ENCODE data around the gene NPHP4.

NPHP4 gene

DNA sequence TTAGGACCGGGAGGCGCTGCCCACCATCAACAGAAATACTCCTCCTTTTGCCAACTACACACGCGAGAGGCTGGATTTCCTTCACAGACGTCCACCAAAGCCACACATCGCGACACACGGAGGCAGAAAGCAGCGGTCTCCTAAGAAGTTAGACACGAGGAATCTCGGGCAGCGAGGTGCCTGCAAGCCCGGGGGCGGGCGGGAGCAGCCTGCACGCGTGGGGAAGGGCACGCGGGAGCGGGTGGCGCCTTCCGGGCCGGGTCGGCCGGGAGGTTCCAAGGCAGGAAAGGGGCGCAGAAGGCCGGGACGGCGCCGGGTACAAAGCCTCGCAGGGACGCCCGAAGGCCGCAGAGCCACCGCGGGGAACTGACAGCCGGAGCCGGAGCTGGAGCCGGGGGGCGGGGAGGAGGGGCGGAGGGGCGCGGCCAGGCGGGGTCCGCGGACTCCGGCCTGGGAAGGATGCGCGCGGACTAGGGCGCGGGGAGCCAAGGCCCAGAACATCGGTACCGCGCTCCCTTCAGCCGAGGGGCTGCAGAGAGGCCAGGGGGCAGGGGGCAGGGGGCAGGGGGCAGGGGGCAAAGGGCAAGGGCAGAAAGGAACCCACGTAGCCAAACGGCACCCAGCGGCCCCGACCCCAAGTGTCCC lies 722 bp downstream of the NPHP4 start:
- Histone ChIP-seq H2AFZ (ENCODE audit: low read length) (peak overlapping the region; percentile 84), H3K27me3 (replicated peaks; ENCODE audit: insufficient read depth, low read length) (no peaks in the 10 kb centered on the region)

DNA sequence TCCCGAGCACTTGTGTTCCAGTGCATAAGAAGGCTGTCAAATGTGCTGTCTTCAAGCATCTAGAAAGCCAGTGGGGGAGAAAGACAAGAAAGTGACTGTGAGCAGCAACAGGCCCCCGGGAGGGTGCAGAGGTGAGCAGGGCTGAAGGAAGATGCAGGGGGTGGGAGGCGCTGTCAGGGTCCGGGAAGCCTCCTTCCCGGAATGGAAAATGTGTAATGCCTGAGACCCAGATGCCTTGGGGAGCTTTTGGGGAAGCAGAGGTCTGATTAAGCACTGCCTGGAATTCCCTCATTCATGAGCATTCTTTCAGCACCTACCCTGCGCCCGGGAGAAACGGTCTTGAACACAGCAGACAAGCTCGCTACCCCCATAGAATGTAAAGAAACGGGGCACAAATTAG lies 1.3 kb downstream of the NPHP4 start:
- Histone ChIP-seq H3F3A (ENCODE audit: insufficient read depth, low read length) (peaks cover 14% of the 10 kb centered on the region; the same call in 1 of the 2 replicates), H4K20me1 (ENCODE audit: insufficient read depth, low read length) (no peaks in the 10 kb centered on the region), H3K9me2 (replicated peaks; ENCODE audit: insufficient read depth, low read length) (no peaks in the 10 kb centered on the region), H3K4me2 (ENCODE audit: low read depth, low read length) (peak overlapping the region; percentile 99), H2AFZ (ENCODE audit: low read length) (peak overlapping the region; percentile 84; the same call in 1 of the 2 replicates), H3K9ac (ENCODE audit: low read length) (peak overlapping the region; percentile 74; the same call in 1 of the 2 replicates), H3K27ac (ENCODE audit: low read length) (no peak overlapping the region), H3K4me3 (ENCODE audit: low read length) (peak overlapping the region; percentile 99), H3K4me1 (ENCODE audit: low read length) (peaks cover 21% of the 10 kb centered on the region; the same call in 1 of the 2 replicates), H3K79me2 (ENCODE audit: low read length) (peaks cover 55% of the 10 kb centered on the region), H3K9me3 (replicated peaks; ENCODE audit: insufficient read depth, low read length) (no peaks in the 10 kb centered on the region), H3K36me3 (replicated peaks; ENCODE audit: insufficient read depth, low read length) (no peaks in the 10 kb centered on the region), H3K27me3 (replicated peaks; ENCODE audit: insufficient read depth, low read length) (no peaks in the 10 kb centered on the region)
- no peak for DNase-seq
- TF ChIP-seq, protein P1, sequence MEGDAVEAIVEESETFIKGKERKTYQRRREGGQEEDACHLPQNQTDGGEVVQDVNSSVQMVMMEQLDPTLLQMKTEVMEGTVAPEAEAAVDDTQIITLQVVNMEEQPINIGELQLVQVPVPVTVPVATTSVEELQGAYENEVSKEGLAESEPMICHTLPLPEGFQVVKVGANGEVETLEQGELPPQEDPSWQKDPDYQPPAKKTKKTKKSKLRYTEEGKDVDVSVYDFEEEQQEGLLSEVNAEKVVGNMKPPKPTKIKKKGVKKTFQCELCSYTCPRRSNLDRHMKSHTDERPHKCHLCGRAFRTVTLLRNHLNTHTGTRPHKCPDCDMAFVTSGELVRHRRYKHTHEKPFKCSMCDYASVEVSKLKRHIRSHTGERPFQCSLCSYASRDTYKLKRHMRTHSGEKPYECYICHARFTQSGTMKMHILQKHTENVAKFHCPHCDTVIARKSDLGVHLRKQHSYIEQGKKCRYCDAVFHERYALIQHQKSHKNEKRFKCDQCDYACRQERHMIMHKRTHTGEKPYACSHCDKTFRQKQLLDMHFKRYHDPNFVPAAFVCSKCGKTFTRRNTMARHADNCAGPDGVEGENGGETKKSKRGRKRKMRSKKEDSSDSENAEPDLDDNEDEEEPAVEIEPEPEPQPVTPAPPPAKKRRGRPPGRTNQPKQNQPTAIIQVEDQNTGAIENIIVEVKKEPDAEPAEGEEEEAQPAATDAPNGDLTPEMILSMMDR (IDR thresholded peaks at IDR 0.05; ENCODE audit: low read length) = no peak
- TF ChIP-seq EZH2 (optimal IDR thresholded peaks at IDR 0.05; ENCODE audit: low read depth, low read length) (no peak), EZH2phosphoT487 (IDR thresholded peaks at IDR 0.05; ENCODE audit: low read length) (no peak)

More for the DNA sequence above, 722 bp downstream of the NPHP4 start:
- Histone ChIP-seq H3K4me1 (ENCODE audit: low read length) (peaks cover 21% of the 10 kb centered on the region; the same call in 1 of the 2 replicates), H3K4me3 (ENCODE audit: low read length) (peak overlapping the region; percentile 99), H3K9me2 (replicated peaks; ENCODE audit: insufficient read depth, low read length) (no peaks in the 10 kb centered on the region), H3K9ac (ENCODE audit: low read length) (peak overlapping the region; percentile 95), H3K27ac (ENCODE audit: low read length) (peak overlapping the region; percentile 79; the same call in 1 of the 2 replicates), H3K4me2 (ENCODE audit: low read depth, low read length) (peak overlapping the region; percentile 99), H3F3A (ENCODE audit: insufficient read depth, low read length) (peaks cover 14% of the 10 kb centered on the region; the same call in 1 of the 2 replicates), H3K36me3 (replicated peaks; ENCODE audit: insufficient read depth, low read length) (no peaks in the 10 kb centered on the region), H4K20me1 (ENCODE audit: insufficient read depth, low read length) (no peaks in the 10 kb centered on the region), H3K9me3 (replicated peaks; ENCODE audit: insufficient read depth, low read length) (no peaks in the 10 kb centered on the region), H3K79me2 (ENCODE audit: low read length) (peaks cover 61% of the 10 kb centered on the region)
- DNase-seq = peak; percentile 11
- TF ChIP-seq, protein P1 (IDR thresholded peaks at IDR 0.05; ENCODE audit: low read length) = no peak
- TF ChIP-seq EZH2 (optimal IDR thresholded peaks at IDR 0.05; ENCODE audit: low read depth, low read length) (no peak), EZH2phosphoT487 (IDR thresholded peaks at IDR 0.05; ENCODE audit: low read length) (no peak)

DNA sequence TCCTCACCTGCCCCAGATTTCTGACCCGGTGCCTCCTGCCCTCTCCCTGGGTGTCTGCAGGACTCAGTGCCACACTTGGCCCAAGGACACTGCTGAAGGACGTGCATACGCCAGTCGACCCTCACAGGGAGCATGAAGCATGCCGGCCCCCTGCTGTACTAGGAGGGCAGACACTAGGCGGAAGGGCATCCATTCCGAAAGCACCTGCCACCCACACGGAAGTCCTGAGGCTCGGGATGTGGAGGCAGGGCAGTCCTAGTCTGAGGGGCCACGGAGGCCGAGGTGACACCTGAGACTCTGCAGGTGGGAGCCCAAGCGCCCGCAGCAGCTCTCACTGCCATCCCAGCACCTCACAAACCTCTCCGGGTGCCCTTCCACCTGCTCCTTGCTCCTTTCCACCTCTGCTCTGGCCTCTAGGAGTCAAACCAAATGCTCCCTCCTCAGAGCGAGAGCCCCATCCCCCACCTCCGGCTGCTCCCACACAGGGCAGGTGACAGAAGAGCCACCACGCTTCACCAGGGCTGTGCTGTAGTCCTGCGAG lies 2.4 kb downstream of the NPHP4 start:
- no peaks in the 10 kb centered on the region for H3K9me3 ChIP-seq (replicated peaks; ENCODE audit: insufficient read depth, low read length)
- H3K27ac ChIP-seq (ENCODE audit: low read length) = no peak overlapping the region
- TF ChIP-seq EZH2phosphoT487 (IDR thresholded peaks at IDR 0.05; ENCODE audit: low read length) = no peak
- no peak for TF ChIP-seq EZH2 (optimal IDR thresholded peaks at IDR 0.05; ENCODE audit: low read depth, low read length)
- TF ChIP-seq, protein P1 (IDR thresholded peaks at IDR 0.05; ENCODE audit: low read length) = no peak
- H2AFZ ChIP-seq (ENCODE audit: low read length) = no peak overlapping the region
- H3K9ac ChIP-seq (ENCODE audit: low read length) = no peak overlapping the region
- H3K36me3 ChIP-seq (replicated peaks; ENCODE audit: insufficient read depth, low read length) = no peaks in the 10 kb centered on the region
- peaks cover 44% of the 10 kb centered on the region for H3K79me2 ChIP-seq (ENCODE audit: low read length)
- DNase-seq = no peak
- no peaks in the 10 kb centered on the region for H4K20me1 ChIP-seq (ENCODE audit: insufficient read depth, low read length)
- no peak overlapping the region for H3K4me3 ChIP-seq (ENCODE audit: low read length)
- no peaks in the 10 kb centered on the region for H3K27me3 ChIP-seq (replicated peaks; ENCODE audit: insufficient read depth, low read length)
- peaks cover 14% of the 10 kb centered on the region; the same call in 1 of the 2 replicates for H3F3A ChIP-seq (ENCODE audit: insufficient read depth, low read length)
- no peaks in the 10 kb centered on the region for H3K9me2 ChIP-seq (replicated peaks; ENCODE audit: insufficient read depth, low read length)
- peaks cover 13% of the 10 kb centered on the region; the same call in 1 of the 2 replicates for H3K4me1 ChIP-seq (ENCODE audit: low read length)
- no peak overlapping the region for H3K4me2 ChIP-seq (ENCODE audit: low read depth, low read length)

All from MM.1S (cell line).